Germinal center (tissue), 1 donor: Measurements from ENCODE around the gene ZZZ3.
"Not testable (repeated sequence)": the region's sequence is repeated elsewhere in the genome, so short reads cannot be mapped to it uniquely, and the experiment has no call there.

Experiments
- DNase-seq: peaks from one replicate; pipeline ENCODE4 v3.0.0; 2012; ENCODE audit warnings: mixed read lengths, low spot score

The ZZZ3 gene

DNA sequence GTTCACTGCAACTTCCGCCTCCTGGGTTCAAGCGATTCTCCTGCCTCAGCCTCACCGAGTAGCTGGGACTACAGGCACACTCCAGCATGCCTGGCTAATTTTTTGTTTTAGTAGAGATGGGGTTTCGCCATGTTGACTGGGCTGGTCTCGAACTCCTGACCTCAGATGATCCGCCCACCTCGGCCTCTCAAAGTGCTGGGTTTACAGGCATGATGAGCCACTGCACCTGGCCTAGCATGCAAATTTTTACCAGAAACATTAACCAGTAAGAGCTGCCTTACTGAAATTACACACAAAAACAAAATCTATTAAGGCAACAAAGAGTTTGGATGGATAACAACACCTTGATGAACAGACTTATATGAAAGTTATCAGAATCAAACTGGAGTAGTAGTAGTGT is 12.1 kb downstream of the ZZZ3 start:
- no peak for DNase-seq

DNA sequence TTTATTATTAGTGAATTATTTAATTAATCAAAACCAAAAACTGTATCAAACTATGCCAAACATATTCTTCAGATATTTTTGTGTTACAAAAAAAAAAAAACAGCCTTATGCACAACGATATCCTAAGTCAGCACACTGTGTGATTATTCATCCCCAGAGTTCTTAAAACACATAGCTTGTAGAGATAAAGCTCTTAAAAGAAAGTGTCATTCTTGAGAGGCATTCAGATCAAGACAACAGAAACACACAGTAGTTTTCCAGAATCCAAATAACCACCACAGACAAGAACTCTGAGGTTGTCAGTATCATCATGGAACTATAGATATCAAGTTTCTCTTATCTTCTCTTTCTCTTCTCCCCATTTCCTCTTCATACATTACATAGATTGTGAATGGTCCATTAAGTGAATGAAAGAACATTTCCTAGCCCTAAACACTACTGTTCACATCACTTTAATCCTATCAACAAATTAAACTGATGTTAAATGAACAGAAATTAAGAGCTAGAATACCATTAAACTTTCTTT is 13.5 kb downstream of the ZZZ3 start:
- DNase-seq: no peak

DNA sequence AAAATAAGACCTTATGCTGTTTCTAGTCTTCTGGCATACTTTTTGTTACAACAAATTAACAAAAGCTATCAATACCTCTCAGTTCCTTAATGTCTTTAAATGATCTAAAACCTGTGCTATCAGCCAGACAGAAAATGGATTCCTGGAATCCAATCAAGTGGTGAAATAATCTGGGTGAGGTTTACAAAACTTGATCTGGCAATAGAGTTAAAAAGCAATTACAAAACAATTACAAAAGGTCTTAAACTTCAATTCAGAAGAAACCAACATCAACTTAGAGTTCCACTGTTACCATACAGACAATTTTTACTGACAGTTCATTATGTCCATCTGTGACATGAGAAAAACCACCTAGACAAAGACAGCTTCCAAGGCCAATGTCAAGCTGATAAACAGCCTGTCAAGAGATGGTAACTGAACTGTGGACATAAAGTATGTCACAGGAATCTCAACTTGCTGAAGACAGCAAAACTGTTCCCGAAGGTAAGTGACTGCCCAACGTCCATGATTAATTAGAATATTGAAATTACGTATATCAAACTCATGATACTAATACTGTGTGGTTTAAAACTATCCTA is 17.4 kb downstream of the ZZZ3 start:
- DNase-seq: no peak

DNA sequence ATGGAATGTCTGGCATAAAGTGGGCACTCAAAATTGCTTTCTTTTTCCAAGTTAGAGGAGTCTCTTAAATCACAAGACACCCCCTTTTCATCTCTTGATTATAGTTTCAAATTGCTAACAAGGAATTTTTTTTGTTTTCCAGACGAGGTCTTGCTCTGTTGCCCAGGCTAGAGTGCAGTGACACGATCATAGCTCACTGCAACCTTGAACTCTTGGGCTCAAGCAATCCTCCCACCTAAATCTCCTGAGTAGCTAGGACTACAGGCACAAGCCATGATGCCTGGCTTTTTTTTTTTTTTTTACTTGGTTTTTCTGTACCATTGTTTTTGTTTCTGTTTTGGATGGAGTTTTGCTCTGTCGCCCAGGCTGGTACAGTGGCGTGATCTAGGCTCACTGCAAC is 20.8 kb downstream of the ZZZ3 start:
- DNase-seq: no peak

DNA sequence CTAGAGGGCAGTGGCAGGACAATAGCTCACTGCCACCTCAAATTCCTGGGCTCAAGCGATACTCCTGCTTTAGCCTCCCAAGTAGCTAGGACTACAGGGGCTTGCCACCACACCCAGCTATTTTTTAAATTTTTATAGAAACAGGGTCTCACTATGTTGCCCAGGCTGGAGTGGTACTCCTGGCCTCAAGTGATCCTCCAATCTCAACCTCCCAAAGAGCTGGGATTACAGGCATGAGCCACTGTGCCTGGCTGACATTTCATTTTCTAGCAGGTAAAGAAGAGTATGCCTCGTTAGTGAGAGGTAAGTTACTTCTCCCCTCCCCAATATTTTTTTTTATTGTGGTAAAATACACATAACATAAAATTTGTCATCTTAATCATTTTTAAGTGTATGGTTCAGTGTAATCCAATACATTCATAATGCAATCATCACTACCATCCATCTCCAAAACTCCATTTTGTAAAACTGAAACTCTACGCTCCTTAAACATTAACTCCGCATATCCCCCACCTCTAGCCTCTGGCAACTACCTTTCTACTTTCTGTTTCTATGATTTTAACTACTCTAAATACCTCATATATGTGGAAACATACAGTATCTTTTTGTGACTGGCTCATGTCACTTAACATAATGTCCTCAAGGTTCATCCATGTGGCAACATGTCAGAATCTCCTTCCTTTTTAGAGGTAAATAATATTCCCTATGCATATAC is 22.4 kb downstream of the ZZZ3 start:
- DNase-seq: no peak

DNA sequence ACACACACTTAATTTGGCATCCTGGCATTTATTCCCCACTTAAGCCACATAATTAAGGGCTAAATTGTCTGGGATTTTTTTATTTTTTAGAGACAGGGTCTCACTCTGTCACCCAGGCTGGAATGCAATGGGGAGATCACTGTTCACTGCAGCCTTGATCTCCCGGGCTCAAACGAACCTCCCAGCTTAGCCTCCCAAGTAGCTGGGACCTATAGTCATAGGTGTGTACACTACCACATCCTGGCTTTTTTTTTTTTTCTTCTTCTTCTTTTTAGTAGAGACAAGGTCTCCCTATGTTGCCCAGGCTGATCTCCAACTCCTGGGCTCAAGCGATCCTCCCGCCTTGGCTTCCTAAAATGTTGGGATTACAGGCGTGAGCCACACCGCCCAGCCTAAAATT is 24.2 kb downstream of the ZZZ3 start:
- no peak for DNase-seq

DNA sequence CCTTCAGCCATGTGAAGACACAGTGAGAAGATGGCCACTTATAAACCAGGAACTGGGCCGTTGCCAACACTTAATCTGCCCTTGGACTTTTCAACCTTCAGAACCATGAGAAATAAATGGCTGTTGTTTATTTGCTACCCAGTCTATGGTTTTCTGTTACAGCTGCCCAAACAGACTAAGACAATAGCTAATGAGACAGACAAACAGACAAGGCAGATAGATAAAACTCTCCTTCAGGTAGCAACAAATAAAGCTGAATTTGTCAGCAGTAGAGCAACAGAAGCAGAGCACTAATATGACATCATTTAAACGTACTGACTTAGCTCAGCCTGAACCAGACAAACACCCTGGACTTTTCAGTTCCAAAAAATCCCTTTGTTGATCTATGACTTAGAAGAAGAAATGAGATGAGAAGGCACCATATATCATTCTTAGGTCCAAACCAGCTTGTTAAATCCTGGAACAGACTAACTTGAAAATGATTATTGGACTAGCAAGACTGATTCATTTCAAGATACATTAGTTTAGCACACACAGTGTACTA is 27.0 kb downstream of the ZZZ3 start:
- no peak for DNase-seq

DNA sequence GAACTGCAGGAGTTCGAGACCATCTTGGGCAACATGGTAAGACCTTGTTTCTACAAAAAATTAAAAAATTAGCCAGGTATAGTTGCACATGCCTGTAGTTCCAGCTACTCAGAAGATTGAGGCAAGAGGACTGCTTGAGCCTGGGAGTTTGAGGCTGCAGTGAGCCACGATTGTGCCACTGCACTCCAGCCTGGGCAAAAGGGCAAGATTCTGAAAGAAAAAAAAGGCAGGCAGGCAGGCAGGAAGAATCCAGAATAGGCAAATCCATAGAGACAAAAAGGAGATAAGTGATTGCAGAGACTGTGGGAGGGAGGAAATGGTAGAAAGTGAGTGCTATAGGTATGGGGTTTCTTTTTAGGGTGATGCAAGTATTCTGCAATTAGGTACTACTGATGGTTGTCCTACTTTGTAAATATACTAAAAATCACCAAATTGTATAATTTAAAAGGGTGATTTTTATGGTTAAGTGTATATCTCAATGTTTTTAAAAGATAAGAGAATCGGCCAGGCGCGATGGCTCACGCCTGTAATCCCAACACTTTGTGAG is 29.4 kb downstream of the ZZZ3 start:
- no peak for DNase-seq

DNA sequence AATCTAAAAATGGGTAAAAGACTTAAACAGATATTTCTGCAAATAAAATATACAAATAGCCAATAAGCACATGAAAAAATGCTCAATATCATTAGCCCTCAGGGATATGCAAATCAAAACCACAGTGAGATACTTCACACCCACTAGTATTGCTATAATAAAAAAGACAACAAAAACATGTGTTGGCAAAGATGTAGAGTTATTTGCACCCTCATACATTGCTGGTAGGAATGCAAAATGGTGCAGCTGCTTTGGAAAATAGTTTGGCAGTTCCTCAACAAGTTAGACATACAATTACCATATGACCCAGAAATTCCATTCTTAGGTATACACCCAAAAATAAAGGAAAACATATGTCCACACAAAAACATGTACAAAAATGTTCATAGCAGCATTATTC is 30.2 kb downstream of the ZZZ3 start:
- DNase-seq: no peak

DNA sequence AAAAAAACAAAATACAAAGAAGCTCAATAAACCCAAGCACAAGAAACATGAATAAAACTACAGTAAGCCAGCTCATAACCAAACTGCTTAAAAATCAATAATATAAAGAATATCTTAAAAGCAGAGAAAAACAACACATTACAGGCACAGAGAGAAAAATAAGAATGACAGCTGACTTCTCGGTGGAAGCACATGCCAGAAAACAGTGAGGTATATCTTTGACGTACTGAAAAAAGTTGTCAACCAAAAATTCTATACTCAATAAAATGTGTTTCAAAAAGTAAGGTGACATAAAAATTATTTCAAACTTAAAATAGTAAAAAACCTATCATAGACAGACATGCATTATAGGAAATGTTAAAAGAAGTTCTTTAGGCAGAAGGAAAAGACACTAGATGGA is 33.3 kb downstream of the ZZZ3 start:
- no peak for DNase-seq

DNA sequence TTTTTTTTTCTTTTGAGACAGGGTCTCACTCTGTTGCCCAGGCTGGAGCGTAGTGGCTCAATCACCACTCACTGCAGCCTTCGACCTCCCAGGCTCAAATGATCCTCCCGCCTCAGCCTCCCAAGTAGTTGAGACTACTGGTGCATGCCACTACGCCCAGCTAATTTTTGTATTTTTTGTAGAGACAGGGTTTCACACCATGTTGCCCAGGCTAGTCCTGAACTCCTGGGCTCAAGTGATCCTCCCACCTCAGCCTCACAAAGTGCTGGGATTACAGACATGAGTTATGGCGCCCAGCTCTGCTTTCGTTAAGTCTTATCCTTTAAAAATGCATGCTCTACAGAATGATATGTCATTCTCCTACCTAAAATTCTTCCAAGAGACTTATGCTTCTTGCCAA is 36.2 kb downstream of the ZZZ3 start:
- DNase-seq: not testable (repeated sequence)

DNA sequence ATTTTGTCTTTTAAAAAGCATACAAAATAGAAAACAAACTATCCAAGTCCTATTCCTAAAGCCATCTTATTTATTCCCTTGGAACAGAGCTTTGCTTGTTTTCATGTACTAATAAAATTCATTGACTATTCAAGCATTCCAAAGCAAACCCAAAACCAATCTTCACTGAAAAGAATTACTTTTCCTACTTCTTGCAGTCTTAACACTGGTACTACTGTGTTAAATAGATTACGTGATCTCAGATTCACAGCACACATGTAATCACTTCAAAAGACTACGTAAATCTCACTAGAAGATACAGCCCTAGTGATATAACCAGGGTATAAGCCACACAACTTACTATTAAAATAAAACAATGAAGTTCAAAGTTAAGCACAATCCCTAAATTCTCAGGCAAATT is 39.0 kb downstream of the ZZZ3 start:
- DNase-seq: no peak

DNA sequence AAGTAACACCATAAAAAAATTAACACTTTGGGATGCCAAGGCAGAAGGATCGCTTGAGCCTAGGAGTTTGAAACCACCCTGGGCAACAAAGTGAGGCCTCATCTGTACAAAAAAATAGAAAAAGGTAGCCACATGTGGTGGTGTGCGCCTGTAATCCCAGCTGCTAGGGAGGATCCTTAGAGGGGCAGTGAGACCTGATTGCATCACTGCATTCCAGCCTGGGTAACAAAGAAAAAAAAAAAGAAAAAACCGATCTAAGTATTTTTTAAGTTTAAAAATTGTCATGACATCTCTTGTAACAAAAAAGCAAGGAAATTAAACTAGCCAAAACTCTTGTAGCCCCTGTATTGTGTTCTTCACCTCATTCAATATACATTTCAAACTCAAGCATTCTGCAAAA is 39.5 kb downstream of the ZZZ3 start:
- DNase-seq: no peak

DNA sequence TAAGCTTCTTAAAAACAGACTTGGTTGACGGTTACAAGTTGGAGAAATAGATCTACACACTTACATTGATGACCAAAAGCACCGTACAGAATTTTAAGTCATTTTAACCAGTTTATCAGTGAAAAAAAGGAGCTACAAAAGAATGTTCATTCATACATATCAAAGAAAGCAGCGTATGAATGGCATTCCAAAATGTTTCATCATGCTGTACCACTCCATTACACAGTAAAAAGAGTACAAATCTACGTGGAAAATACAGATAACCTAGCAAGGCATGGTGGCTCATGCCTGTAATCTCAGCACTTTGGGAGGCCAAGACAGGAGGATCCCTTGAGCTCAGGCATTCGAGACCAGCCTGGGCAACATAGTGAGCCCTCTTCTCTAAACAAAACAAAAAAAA is 40.3 kb downstream of the ZZZ3 start:
- DNase-seq: no peak

DNA sequence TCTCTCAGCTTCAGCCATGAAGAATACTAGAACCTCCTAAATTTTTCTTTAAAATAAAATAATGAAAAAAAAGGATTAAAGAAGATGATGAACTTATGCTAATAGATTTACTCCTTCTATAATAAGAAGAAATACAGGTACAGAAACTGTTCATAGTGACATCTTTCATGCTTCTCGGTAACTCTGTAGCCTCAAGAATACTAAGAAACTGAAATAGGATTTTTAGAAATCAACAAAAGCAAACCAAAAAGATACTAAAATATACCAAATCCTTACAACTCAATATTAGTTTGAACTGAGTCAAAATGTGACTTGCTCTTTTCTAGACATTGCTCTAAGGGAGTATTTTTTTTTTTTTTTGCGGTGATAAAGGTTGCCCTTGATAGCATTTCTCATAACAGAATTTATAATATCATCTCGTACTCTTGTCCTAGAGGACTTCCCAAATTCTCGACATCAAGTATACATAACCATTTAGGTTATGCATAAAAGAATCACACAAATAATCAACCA is 42.8 kb downstream of the ZZZ3 start:
- DNase-seq: no peak

DNA sequence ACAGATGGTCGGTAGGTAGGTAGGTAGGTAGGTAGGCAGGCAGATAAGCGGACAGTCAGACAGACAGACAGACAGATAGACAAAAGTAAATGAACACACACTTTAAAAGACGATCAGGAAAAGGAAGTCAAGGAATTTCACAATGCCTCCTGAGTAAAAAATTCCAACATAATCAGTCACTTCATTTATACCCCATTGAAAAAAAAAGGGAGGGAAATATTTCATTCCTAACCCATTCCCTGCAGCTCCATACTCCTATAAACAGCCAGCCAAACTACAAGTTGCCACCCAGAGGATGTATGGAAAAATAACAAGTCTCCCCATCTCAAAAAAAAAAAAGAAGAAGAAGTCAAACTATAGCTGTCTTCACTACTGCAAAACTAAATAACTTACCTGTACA is 43.4 kb downstream of the ZZZ3 start:
- no peak for DNase-seq

DNA sequence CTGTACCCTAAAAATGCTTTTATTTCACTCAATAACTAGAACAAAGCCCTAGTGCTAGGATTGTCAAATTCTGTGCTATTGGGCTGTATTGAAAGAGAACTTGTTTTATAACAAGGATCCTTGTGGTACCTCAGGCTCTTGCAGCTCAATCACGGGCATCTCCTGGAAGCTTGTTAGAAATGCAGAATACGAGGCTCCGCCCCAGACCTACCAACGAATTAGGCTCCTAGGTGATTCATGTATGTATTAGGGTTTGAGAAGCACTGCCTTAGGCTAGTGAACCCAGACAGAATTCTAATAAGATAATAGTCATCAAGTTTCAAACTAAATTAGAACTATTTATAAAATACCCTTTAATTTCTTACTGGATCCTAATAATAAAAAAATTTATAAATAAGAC is 45.6 kb downstream of the ZZZ3 start:
- no peak for DNase-seq
